Thymus (tissue), 11 donors: ENCODE data around the gene NDUFA8. TPM values are rescaled to one million over a fixed set of nuclear protein-coding genes. Genes with fewer than 3 reads are reported as not detected.

Experiments
- DNase-seq, 9 donors: peaks; one replicate each; pipeline ENCODE4 v3.0.0-alpha.2; 2013; ENCODE audit warnings: low spot score in 9 of 9, low read depth in 6 of 9, missing footprints in 1 of 9
- H3K27ac ChIP-seq, 2 donors: one replicate each; pipeline ENCODE4 v1.5.1; 2013; ENCODE audit warnings: control low read depth in 1 of 2, low read depth in 1 of 2, low read length in 1 of 2, mild to moderate bottlenecking in 1 of 2, moderate library complexity in 1 of 2
- H3K27me3 ChIP-seq, 2 donors: one replicate each; pipeline ENCODE4 v1.5.1; 2013; ENCODE audit warnings: low read length in 1 of 2; ENCODE audit not compliant: control insufficient read depth in 2 of 2, insufficient read depth in 1 of 2
- H3K36me3 ChIP-seq, 2 donors: one replicate each; pipeline ENCODE4 v1.5.1; 2013; ENCODE audit warnings: low read length in 1 of 2, mild to moderate bottlenecking in 1 of 2, moderate library complexity in 1 of 2; ENCODE audit not compliant: control insufficient read depth in 2 of 2, insufficient read depth in 2 of 2
- H3K4me1 ChIP-seq, 2 donors: one replicate each; pipeline ENCODE4 v1.5.1; 2013; ENCODE audit warnings: low read length in 2 of 2; ENCODE audit not compliant: control insufficient read depth in 2 of 2, insufficient read depth in 2 of 2
- H3K4me3 ChIP-seq, 2 donors: one replicate each; pipeline ENCODE4 v1.5.1; 2013; ENCODE audit warnings: low read length in 2 of 2, control low read depth in 1 of 2, mild to moderate bottlenecking in 1 of 2
- H3K9me3 ChIP-seq, 2 donors: one replicate each; pipeline ENCODE4 v1.5.1; 2013; ENCODE audit warnings: low read length in 1 of 2, mild to moderate bottlenecking in 1 of 2; ENCODE audit not compliant: control insufficient read depth in 2 of 2, insufficient read depth in 1 of 2
- WGBS: extraction: QIAGEN DNeasy Blood & Tissue Kit; methylation state at CpG from one replicate; pipeline ENCODE4 v1.1.7; 2013; 5-methylcytosine and 5-hydroxymethylcytosine counted together
- polyA plus RNA-seq: library from polyadenylated mRNA; stranded (reverse); fragments of 200-250 nt; gene quantifications from one replicate; pipeline ENCODE4 v1.2.3, GENCODE V29; 2013
- total RNA-seq: library from RNA; stranded (reverse); fragments of 120-200 nt; gene quantifications from one replicate; pipeline ENCODE4 v1.2.4, GENCODE V29; 2013
- donor health status: healthy.

NDUFA8 gene
- total and polyA plus RNA-seq, 2 donors, result 42.8 to 55.9 TPM

- H3K9me3 ChIP-seq, result no peaks in the 10 kb centered on the region
- 96% methylated on average over 2 of the region's 2 CpGs for whole genome bisulfite sequencing
- H3K36me3 ChIP-seq, result no peaks in the 10 kb centered on the region
- H3K4me1 ChIP-seq, result no peaks in the 10 kb centered on the region
- no peak for DNase-seq
- no peak overlapping the region for H3K27ac ChIP-seq
- H3K4me3 ChIP-seq, result no peak overlapping the region
- peaks cover 0 to 11% of the 10 kb centered on the region in 2 donors for H3K27me3 ChIP-seq
Measured at GRCh38 chr9:122176916-122177315, 17.3 kb upstream of the NDUFA8 start.

GRCh38 chr9:122173670-122174069 is 14.1 kb upstream of the NDUFA8 start:
- H3K4me3 ChIP-seq, result no peak overlapping the region
- 91% methylated on average over 3 of the region's 3 CpGs for WGBS
- no peaks in the 10 kb centered on the region for H3K9me3 ChIP-seq
- DNase-seq, result no peak
- H3K27me3 ChIP-seq, result peaks cover 0 to 11% of the 10 kb centered on the region in 2 donors
- no peak overlapping the region for H3K27ac ChIP-seq
- H3K4me1 ChIP-seq, result no peaks in the 10 kb centered on the region
- H3K36me3 ChIP-seq, result no peaks in the 10 kb centered on the region

- DNase-seq, result no peak
- Histone ChIP-seq H3K4me1 (no peaks in the 10 kb centered on the region), H3K27ac (no peak overlapping the region), H3K36me3 (no peaks in the 10 kb centered on the region), H3K4me3 (no peak overlapping the region), H3K9me3 (no peaks in the 10 kb centered on the region), H3K27me3 (peaks cover 3 to 11% of the 10 kb centered on the region in 2 donors)
- WGBS, result 93% methylated on average over 7 of the region's 7 CpGs
Measured at GRCh38 chr9:122172131-122172530, 12.6 kb upstream of the NDUFA8 start.

- Histone ChIP-seq H3K27me3 (peaks cover 3 to 15% of the 10 kb centered on the region in 2 donors), H3K4me1 (no peaks in the 10 kb centered on the region), H3K36me3 (no peaks in the 10 kb centered on the region), H3K4me3 (no peak overlapping the region), H3K27ac (no peak overlapping the region), H3K9me3 (no peaks in the 10 kb centered on the region)
- no peak for DNase-seq
- WGBS, result 74% methylated on average over 3 of the region's 3 CpGs
Measured at GRCh38 chr9:122168356-122168755, 8.8 kb upstream of the NDUFA8 start.

- Histone ChIP-seq H3K27ac (no peak overlapping the region), H3K36me3 (no peaks in the 10 kb centered on the region), H3K27me3 (peaks cover 3 to 13% of the 10 kb centered on the region in 2 donors), H3K4me1 (peaks cover 0 to 3% of the 10 kb centered on the region in 2 donors), H3K4me3 (no peak overlapping the region), H3K9me3 (no peaks in the 10 kb centered on the region)
- DNase-seq, result no peak
- WGBS, result 79% methylated on average over 2 of the region's 2 CpGs
Measured at GRCh38 chr9:122164286-122164685, 4.7 kb upstream of the NDUFA8 start.

GRCh38 chr9:122162415-122162814 is 2.8 kb upstream of the NDUFA8 start:
- Histone ChIP-seq H3K4me1 (peaks cover 3 to 7% of the 10 kb centered on the region in 2 donors), H3K36me3 (no peaks in the 10 kb centered on the region), H3K9me3 (no peaks in the 10 kb centered on the region), H3K27me3 (peaks cover 0 to 13% of the 10 kb centered on the region in 2 donors), H3K27ac (no peak overlapping the region), H3K4me3 (no peak overlapping the region)
- no peak for DNase-seq

GRCh38 chr9:122159925-122160246 is 307 bp upstream of the NDUFA8 start:
- H3K9me3 ChIP-seq, result no peaks in the 10 kb centered on the region
- H3K4me3 ChIP-seq, result peak overlapping the region; percentile 76 to 84
- no peak for DNase-seq
- H3K36me3 ChIP-seq, result no peaks in the 10 kb centered on the region
- peaks cover 3 to 7% of the 10 kb centered on the region in 2 donors for H3K4me1 ChIP-seq
- no peak overlapping the region for H3K27ac ChIP-seq
- peaks cover 0 to 6% of the 10 kb centered on the region in 2 donors for H3K27me3 ChIP-seq
- WGBS, result 28% methylated on average over 6 of the region's 6 CpGs

- Histone ChIP-seq H3K4me3 (no peak overlapping the region), H3K4me1 (peaks cover 3 to 7% of the 10 kb centered on the region in 2 donors), H3K9me3 (no peaks in the 10 kb centered on the region), H3K36me3 (no peaks in the 10 kb centered on the region), H3K27me3 (peaks cover 0 to 2% of the 10 kb centered on the region in 2 donors), H3K27ac (no peak overlapping the region)
- peak in 7 of 9 donors; percentile 19 to 67 (median 28) for DNase-seq
- 89% methylated on average over 3 of the region's 3 CpGs for WGBS
Measured at GRCh38 chr9:122158202-122158601, 1.4 kb downstream of the NDUFA8 start.

GRCh38 chr9:122155796-122156195 is 3.8 kb downstream of the NDUFA8 start:
- Histone ChIP-seq H3K27me3 (no peaks in the 10 kb centered on the region), H3K4me1 (peaks cover 3 to 7% of the 10 kb centered on the region in 2 donors), H3K4me3 (no peak overlapping the region), H3K9me3 (no peaks in the 10 kb centered on the region), H3K36me3 (peaks cover 0 to 6% of the 10 kb centered on the region in 2 donors), H3K27ac (no peak overlapping the region)
- no peak for DNase-seq
- WGBS, result 95% methylated on average over 4 of the region's 4 CpGs
